Sigmoid colon (tissue), 7 donors: ENCODE measurements around the gene FOXL3. TPM values are rescaled to one million over a fixed set of nuclear protein-coding genes. Genes with fewer than 3 reads are reported as not detected.

ENCODE experiments used
- DNase-seq: peaks from one replicate; pipeline ENCODE4 v3.0.0-alpha.2; 2019
- H3K27ac ChIP-seq, 4 donors: fragments of 200-600 bp; sonication (generic); one replicate each; pipeline ENCODE4 v1.5.1; 2016 to 2019; ENCODE audit warnings: mild to moderate bottlenecking in 1 of 4
- H3K27me3 ChIP-seq, 3 donors: fragments of 200-600 bp; sonication (generic); one replicate each; pipeline ENCODE4 v1.5.1; 2019; ENCODE audit warnings: mild to moderate bottlenecking in 1 of 3
- H3K36me3 ChIP-seq, 4 donors: fragments of 200-600 bp; sonication (generic); one replicate each; pipeline ENCODE4 v1.5.1; 2016 to 2019
- H3K4me1 ChIP-seq, 4 donors: fragments of 200-600 bp; sonication (generic); one replicate each; pipeline ENCODE4 v1.5.1; 2017 to 2019
- H3K4me3 ChIP-seq, 4 donors: fragments of 200-600 bp; sonication (generic); one replicate each; pipeline ENCODE4 v1.5.1; 2017 to 2019; ENCODE audit warnings: mild to moderate bottlenecking in 2 of 4, moderate library complexity in 1 of 4
- H3K9me3 ChIP-seq, 4 donors: fragments of 200-600 bp in 3 of 4; sonication (generic) in 3 of 4; one replicate each; pipeline versions ENCODE4 v1.5.1 to v1.6.1; 2013 to 2019
- CTCF ChIP-seq, 4 experiments: fragments of 450-650 bp in 3 of 4; fragments of 200-600 bp in 1 of 4; IDR thresholded peaks; one replicate each; pipeline ENCODE4 v1.5.1; 2016 to 2019; ENCODE audit warnings: antibody characterized with exemption in 4 of 4, mild to moderate bottlenecking in 3 of 4, moderate library complexity in 2 of 4
- EP300 ChIP-seq, 4 donors: sonication (generic); formaldehyde crosslinking; IDR thresholded peaks; one replicate each; pipeline ENCODE4 v1.6.1; 2017; ENCODE audit warnings: antibody characterized with exemption in 4 of 4
- POLR2A ChIP-seq, 2 donors: fragments of 450-650 bp; IDR thresholded peaks; one replicate each; pipeline ENCODE4 v1.6.1; 2016; ENCODE audit warnings: antibody characterized with exemption in 2 of 2, mild to moderate bottlenecking in 2 of 2, moderate library complexity in 2 of 2
- POLR2AphosphoS5 ChIP-seq, 4 donors: sonication (generic); formaldehyde crosslinking; IDR thresholded peaks; one replicate each; pipeline ENCODE4 v1.6.1; 2017; ENCODE audit warnings: antibody characterized with exemption in 4 of 4
- WGBS, 2 donors: extraction: QIAGEN DNeasy Blood & Tissue Kit; methylation state at CpG; one replicate each; pipeline ENCODE4 v1.1.7; 2013; 5-methylcytosine and 5-hydroxymethylcytosine counted together
- intact Hi-C: fragments of 100-400 bp; cut with DNase I; formaldehyde crosslinking; loops from one replicate; pipeline ENCODE4 v1.15.1; 2023
- polyA plus RNA-seq, 3 donors: library from polyadenylated mRNA; stranded (reverse); fragments of 200-250 nt; gene quantifications; one replicate each; pipeline ENCODE4 v1.2.3, GENCODE V29; 2013
- total RNA-seq, 4 donors: library from RNA; depleted of rRNA; stranded (reverse); fragments of >200 nt; gene quantifications; one replicate each; pipeline ENCODE4 v1.1.0, GENCODE V29; 2016
- donor health status: healthy with polysubstance abuse.
- donor health status: Bipolar disorder and iron deficiency.
- donor health status: healthy.

FOXL3 gene
- total and polyA plus RNA-seq, 7 donors, result not detected

- TF ChIP-seq EP300 (IDR thresholded peaks at IDR 0.05) (no peak), POLR2A (IDR thresholded peaks at IDR 0.05) (no peak), CTCF (IDR thresholded peaks at IDR 0.05) (no peak), POLR2AphosphoS5 (IDR thresholded peaks at IDR 0.05) (no peak)
- DNase-seq, result no peak
- no peak overlapping the region for H3K27ac ChIP-seq
- 57 to 79% methylated on average over 3 of the region's 3 CpGs for WGBS, 2 donors
- no peaks in the 10 kb centered on the region for H3K27me3 ChIP-seq
- H3K9me3 ChIP-seq, result no peaks in the 10 kb centered on the region
- intact Hi-C loops, result no loop called here
- H3K36me3 ChIP-seq, result no peaks in the 10 kb centered on the region
- no peaks in the 10 kb centered on the region for H3K4me1 ChIP-seq
- H3K4me3 ChIP-seq, result no peak overlapping the region
Measured at GRCh38 chr7:339062-339342, 49.0 kb downstream of the FOXL3 start.

DNA sequence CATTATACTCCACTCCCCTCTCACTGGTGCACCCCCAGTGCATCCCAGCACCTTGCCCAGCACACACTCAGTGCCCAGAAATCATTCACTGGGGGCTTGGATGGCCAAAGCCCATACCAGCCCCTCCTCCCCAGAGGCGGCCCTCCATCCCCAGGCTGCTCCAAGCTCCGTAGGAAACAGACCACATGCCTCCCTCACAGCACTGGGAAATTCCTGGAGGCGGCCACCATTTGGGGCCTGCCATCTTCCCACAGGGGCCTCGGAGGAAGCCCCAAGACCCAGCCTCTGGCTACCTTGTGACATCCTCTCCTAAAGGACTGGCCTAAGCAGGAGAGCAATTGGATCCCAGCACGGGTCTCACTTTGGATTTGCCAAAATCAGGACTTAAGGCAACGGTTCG is 49.7 kb downstream of the FOXL3 start:
- no peak for TF ChIP-seq CTCF (IDR thresholded peaks at IDR 0.05)
- TF ChIP-seq POLR2A (IDR thresholded peaks at IDR 0.05), result no peak
- no peak for TF ChIP-seq POLR2AphosphoS5 (IDR thresholded peaks at IDR 0.05)
- TF ChIP-seq EP300 (IDR thresholded peaks at IDR 0.05), result no peak
- no peaks in the 10 kb centered on the region for H3K36me3 ChIP-seq
- 89 to 90% methylated on average over 7 of the region's 7 CpGs for WGBS, 2 donors
- no peaks in the 10 kb centered on the region for H3K9me3 ChIP-seq
- H3K4me1 ChIP-seq, result no peaks in the 10 kb centered on the region
- DNase-seq, result no peak
- H3K4me3 ChIP-seq, result no peak overlapping the region
- intact Hi-C loops, result no loop called here
- H3K27me3 ChIP-seq, result no peaks in the 10 kb centered on the region
- H3K27ac ChIP-seq, result no peak overlapping the region

DNA sequence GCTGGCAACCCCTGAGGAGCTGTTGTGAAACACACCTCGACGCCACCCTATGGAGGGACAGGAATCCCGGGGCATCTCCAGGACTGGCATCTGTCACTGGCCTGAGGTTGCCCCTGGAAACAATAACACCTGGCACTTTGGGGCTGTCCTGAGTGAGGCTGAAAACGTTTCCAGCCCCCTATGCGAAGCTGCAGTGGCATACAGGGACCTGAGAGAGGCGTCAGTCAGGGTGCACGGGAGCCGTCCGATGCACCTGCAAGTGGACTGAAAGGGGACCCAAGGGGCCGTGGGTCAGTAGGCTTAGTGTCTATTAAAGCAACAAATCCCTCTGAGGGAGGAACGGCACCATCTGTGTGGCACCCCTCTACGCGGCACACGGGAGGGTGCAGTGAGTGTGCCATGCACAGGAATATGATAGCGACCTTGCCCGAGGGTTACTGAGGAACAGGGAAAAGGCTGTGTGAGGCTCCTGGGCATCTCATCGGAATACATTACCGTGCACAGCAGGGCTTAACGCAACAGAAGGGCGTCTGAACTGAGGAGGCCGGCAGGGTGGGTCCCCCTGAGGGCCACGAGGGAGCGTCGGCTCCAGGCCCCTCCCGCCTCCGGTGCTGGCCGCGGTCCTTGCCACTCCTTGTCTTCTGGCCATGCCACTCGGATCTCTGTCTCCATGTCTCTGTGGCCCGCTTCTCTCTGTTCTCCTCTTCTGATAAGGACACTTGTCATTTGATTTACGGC is 50.4 kb downstream of the FOXL3 start:
- intact Hi-C loops, result no loop called here
- H3K27ac ChIP-seq, result no peak overlapping the region
- no peaks in the 10 kb centered on the region for H3K9me3 ChIP-seq
- TF ChIP-seq POLR2AphosphoS5 (IDR thresholded peaks at IDR 0.05) (peak in 1 of 4 donors; percentile 17), EP300 (IDR thresholded peaks at IDR 0.05) (no peak)
- no peaks in the 10 kb centered on the region for H3K36me3 ChIP-seq
- no peaks in the 10 kb centered on the region for H3K4me1 ChIP-seq
- no peak for DNase-seq
- 49 to 80% methylated on average over 31 of the region's 31 CpGs for WGBS, 2 donors
- H3K4me3 ChIP-seq, result no peak overlapping the region
- H3K27me3 ChIP-seq, result no peaks in the 10 kb centered on the region

Other genes starting within 250 kb of the FOXL3 start
- 10 to 100 TPM; 18.4 to 51.3 (median 23.3) TPM for gene FAM20C, start 97.6 kb upstream of the FOXL3 start, total RNA-seq
- 10 to 100 TPM in 2 of 3 donors, 1 to 10 TPM in 1; 3.0 to 27.5 (median 10.4) TPM for gene FAM20C, start 97.6 kb upstream of the FOXL3 start, polyA plus RNA-seq
- 10 to 100 TPM; 33.9 to 38.5 (median 36.9) TPM for gene PDGFA, start 229.7 kb downstream of the FOXL3 start, total RNA-seq
- gene PDGFA, start 229.7 kb downstream of the FOXL3 start, polyA plus RNA-seq, result 10 to 100 TPM; 19.7 to 21.6 (median 20.0) TPM